NCI-H1417 treated with DMSO at 0.1 percent for 48 hours (cell line): ENCODE results near the gene CXCR5.
A peak's percentile ranks its signal among the peaks of the same experiment; 100 is the strongest.

Experiments
- DNase-seq: peaks from one replicate; lab custom pipeline; 2025; lab: John Stamatoyannopoulos, UW

Gene CXCR5

DNA sequence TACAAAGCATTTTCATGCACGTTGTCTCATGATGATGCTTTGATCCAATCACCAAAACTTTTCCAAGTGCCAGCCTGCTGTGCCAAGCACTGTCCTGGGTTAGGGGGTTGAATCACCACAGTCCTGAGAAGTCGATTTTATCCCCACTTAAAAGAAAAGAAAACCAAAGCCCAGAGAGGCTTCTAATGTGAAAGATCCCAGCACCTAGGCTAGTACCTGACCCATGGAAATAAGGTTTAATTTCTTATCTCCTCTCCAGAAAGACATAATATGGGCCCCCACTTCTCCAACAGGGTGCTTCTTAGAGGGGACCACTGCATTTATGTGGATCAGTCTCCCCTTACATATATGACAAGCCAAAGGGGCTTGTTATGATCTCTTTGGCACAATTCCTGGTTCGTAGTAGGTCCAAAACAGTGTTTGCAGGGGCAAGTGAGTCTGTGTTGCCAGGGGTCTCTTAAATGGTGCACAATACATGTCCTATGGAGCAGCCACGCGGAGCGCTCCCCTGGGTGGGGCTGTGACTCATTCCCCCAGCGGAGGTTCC, 43.9 kb downstream of the CXCR5 start:
- DNase-seq = no peak

DNA sequence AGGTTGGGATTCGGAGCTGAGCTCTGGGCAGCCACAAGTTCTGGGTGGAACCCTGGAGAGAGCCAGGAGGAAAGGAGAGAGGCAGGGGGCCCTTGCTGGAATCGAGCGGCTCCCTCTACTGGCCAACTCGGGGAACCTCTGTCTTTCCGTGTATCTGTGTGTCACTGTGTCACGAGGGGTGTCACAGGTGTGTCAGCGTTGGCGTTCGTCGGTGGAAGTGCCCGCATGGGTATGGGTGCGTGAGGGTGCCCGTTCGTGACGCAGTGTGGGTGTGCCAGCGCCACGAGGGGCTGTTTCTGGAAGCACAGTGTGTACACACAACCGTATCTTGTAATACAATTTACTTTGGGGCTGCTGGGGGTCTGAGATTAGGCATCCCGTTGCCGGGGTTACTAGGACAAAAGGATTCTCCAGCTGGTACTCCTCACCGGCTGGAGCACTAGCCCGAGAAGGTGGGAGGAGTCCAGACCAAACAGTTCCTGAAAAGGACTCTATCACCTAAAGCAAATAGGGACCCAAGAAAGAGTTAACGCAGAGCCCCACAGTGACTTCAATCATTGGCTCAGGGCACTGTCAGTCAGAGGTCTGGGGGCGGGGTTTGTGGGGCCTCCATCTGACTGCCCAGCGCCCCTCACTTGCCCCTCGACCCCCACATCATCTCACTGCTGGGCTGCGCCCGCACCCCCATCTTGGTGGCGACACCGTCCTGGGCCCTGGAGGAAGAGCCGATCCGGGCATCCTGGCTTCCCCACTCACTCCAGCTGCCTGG, 44.6 kb downstream of the CXCR5 start:
- peak; percentile 38 for DNase-seq

DNA sequence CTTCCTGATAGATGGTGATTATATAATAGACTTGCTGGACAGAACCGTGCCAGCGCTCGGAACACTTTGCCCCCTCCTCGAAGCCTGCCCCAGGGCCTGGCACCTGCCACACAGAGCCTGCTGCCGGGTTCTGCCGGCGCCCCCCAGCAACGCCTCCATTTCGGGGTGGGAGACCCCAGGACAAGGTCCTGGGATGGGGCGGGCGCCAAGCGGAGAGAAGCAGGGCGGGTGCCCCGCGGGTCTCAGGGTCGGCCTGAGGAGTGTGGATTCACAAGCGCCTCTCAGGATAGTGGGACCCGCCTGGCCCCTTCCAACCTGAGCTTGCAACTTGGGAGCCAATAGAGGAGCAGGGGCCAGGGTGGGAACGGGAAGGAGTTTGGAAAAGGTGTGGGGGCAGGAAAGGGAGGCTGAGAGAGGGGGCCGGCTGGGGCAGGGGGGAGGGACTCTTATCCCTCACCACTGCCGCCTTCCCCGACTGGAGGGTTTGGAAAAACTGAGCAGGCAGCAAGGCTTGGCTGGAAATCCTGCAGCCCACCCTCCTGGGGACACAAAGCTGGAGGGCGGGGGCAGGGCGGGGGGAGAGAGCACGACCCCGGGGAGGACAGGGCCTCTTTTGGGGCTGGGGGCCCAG, 45.3 kb downstream of the CXCR5 start:
- DNase-seq = no peak

GRCh38 chr11:118929501-118930093, 45.9 kb downstream of the CXCR5 start:
- DNase-seq = no peak

DNA sequence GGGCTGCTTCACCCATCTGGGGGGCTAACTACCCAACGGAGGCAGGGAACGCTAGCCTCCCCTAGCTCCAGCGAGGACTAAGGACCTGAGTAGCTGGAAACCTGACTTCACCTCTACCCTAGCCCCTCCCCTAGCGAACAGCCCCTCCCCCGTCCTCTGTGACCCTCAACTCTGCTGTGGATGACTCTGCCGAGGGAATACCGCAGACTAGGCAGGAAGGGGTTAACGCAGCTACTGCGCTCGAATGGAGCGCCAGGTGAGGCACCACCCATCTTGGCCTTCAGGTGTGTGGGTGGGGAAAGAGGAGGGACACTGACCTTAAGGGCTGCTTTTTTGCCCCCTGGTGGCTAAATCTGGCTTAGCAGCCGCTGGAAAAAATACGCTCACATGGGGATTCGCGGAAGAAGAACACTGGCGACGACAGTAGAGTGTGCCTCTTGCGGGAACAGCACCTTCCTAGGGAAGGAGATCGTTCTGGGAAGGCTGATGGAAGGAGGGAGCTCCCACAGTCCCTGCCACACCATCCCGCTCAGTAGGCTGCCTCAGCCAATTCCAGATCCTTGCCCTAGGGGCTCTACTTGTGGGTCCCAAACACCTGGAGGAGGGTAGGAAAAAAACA, 46.5 kb downstream of the CXCR5 start:
- DNase-seq = peak; percentile 50

- DNase-seq = no peak
Observed at GRCh38 chr11:118931571-118931970, 47.9 kb downstream of the CXCR5 start.

DNA sequence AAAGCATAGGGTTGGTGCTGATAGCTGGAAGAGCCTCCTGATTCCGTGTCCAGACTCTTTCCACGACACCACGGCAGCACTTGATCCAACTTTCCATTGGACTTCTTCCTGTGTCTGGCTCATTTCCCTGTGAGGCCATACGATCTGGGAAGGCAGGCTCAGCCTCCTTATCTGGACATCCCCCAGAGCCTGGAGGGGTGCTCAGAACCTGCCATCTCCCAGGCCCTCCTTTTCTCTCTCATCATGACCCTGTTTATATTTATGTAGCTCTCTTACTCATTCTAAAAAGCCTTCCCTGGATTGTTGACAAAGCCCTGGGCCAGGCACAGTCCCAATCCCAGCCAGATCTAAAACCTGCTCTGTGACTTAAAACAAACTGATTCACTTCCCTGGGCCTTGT, 49.8 kb downstream of the CXCR5 start:
- no peak for DNase-seq

DNA sequence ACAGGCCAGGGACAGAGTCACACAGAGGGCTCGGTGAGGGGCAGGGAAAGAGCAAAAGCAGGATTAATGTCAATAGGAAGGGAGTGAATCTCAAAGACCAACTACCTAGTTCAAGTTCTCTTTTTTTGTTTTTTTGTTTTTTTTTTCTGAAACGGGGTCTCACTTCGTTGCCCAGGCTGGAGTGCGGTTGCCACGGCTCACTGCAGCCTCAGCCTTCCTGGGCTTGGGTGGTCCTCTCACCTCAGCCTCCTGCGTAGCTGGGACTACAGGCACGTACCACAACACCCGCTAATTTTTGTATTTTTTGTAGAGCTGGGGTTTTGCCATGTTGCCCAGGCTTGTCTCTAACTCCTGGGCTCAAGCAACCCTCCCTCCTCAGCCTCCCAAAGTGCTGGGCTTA, 51.7 kb downstream of the CXCR5 start:
- DNase-seq = no peak

GRCh38 chr11:118938491-118939403, 55.1 kb downstream of the CXCR5 start:
- no peak for DNase-seq

DNA sequence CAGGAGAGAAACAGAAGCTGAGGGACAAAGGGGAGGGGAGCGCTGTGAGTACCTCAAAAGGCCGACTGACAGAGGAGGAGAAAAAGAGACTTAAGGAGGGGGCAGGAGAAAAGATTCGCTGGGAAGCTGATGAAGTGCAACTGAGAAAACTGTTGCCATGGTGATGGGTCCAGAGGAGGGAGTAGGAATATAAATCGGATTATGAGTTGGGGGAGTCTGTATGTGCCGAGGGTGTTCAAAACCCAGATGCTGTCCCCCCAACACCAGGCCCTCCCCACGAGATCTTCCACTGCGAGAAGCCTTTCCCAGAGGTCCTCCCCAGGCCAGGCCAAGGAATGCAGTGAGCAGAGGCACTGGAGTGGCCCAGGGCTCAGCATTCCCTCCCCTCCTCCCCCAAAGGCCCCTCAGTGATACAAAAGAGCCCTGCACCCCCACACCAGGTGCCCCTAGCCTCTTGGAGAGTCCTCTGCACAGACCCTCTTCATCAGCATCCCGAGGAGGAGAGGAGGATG, 55.8 kb downstream of the CXCR5 start:
- no peak for DNase-seq

DNA sequence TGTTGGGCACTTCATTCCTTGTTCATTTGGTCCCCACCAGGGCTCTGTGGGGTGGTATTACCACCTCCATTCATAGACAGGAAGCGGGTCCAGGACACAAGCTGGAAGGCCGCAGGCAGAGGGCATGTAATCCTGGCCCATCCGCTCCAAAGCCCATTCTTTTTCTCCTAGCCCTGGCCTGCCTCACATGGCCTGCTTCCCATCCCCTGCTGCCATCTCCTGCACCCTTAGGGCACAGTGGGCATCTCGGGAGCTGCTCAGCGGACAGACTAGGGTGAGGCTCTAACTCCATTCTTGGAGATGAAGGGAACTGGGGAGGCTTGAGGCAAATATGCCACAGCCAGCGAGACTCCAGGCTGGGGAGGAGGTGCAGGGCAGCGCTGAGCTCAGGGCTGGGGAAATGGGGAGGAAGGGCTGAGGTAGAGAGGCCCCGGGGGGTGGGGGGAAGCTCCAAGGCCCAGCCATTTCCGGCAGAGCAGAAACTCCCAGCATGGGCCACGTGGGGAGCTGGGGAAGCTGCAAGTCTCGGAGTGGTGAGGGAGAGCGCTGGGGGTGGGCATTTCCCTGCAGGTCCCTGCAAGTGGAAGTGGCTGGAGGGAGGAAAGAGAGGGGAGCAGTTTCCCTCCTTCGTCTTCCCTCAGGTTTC, 56.4 kb downstream of the CXCR5 start:
- no peak for DNase-seq

DNA sequence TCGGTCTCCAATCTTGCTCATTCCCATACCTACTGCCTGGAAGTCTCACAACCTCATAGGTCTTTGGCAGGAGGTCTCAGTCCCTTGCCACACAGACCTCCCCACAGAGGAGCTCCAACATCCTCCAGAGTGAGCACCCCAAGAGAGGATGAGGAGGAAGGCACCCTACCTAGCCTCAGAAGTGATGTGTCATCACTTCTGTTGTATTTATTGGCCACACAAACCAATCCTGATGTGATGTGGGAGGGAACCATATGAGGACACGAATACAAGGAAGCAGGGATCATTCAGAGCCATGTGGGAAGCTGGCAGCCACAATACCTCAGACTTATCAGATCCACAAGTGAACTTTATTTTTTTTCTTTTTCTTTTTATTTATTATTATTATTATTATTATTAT, 63.4 kb downstream of the CXCR5 start:
- no peak for DNase-seq
